Dermis blood vessel endothelial cell (primary cell): ENCODE measurements around the gene PPP1R2. TPM values are rescaled to one million over a fixed set of nuclear protein-coding genes. Genes with fewer than 3 reads are reported as not detected.

Experiments
- total RNA-seq: library from RNA; depleted of rRNA; stranded (reverse); fragments of >200 nt; gene quantifications from 2 replicates; pipeline ENCODE4 v1.2.3, GENCODE V29; 2014

PPP1R2 gene
- total RNA-seq, 1 donor from 2014 or later = 139 TPM

Other genes starting within 250 kb of the PPP1R2 start
- gene ACAP2, start 100.3 kb downstream of the PPP1R2 start, total RNA-seq = 63.3 and 66.9 TPM in 2 replicates
- gene APOD, start 40.6 kb upstream of the PPP1R2 start, total RNA-seq = 16.2 and 27.1 TPM in 2 replicates
- gene MUC20, start 177.7 kb upstream of the PPP1R2 start, total RNA-seq = 0.51 TPM in 1 of 2 replicates, not detected in the other